ENCODE measurements around the gene GADD45GIP1. TPM values are rescaled to one million over a fixed set of nuclear protein-coding genes. Genes with fewer than 3 reads are reported as not detected.
A peak's percentile ranks its signal among the peaks of the same experiment; 100 is the strongest.

Gene GADD45GIP1
- total RNA-seq, 2 donors from 2014 or later = 29.9 to 58.7 TPM

DNA sequence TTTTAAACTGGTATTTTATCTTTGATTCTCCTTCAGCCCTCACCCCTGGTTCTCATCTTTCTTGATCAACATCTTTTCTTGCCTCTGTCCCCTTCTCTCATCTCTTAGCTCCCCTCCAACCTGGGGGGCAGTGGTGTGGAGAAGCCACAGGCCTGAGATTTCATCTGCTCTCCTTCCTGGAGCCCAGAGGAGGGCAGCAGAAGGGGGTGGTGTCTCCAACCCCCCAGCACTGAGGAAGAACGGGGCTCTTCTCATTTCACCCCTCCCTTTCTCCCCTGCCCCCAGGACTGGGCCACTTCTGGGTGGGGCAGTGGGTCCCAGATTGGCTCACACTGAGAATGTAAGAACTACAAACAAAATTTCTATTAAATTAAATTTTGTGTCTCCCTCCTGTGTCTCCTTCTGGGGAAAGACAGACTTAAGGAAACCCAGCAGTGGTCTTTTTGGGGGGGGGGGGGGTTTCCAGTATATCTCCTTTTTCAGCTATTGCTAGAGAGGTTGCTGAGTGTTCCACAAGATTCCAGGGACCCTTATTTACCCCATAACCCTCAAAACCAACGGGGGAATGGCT lies 12.8 kb downstream of the GADD45GIP1 start:
- peaks cover 30% of the 10 kb centered on the region for H3K4me1 ChIP-seq (replicated peaks)
- 60% methylated on average over 2 of the region's 2 CpGs for WGBS
- intact Hi-C loops (cut with DNase I) = no loop called here
- no peak for DNase-seq (ENCODE audit: low spot score)
- H3K36me3 ChIP-seq = peaks cover 22 to 29% of the 10 kb centered on the region in 2 donors
- no peaks in the 10 kb centered on the region for H3K27me3 ChIP-seq (replicated peaks; ENCODE audit: insufficient read depth)
- H3K4me3 ChIP-seq = no peak overlapping the region
- peak overlapping the region in 1 of 2 donors; percentile 91 for H3K27ac ChIP-seq
- TF ChIP-seq POLR2A (IDR thresholded peaks at IDR 0.05) (no peak), POLR2AphosphoS5 (IDR thresholded peaks at IDR 0.05) (no peak)
- TF ChIP-seq, protein P1, sequence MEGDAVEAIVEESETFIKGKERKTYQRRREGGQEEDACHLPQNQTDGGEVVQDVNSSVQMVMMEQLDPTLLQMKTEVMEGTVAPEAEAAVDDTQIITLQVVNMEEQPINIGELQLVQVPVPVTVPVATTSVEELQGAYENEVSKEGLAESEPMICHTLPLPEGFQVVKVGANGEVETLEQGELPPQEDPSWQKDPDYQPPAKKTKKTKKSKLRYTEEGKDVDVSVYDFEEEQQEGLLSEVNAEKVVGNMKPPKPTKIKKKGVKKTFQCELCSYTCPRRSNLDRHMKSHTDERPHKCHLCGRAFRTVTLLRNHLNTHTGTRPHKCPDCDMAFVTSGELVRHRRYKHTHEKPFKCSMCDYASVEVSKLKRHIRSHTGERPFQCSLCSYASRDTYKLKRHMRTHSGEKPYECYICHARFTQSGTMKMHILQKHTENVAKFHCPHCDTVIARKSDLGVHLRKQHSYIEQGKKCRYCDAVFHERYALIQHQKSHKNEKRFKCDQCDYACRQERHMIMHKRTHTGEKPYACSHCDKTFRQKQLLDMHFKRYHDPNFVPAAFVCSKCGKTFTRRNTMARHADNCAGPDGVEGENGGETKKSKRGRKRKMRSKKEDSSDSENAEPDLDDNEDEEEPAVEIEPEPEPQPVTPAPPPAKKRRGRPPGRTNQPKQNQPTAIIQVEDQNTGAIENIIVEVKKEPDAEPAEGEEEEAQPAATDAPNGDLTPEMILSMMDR (IDR thresholded peaks at IDR 0.05) = no peak
- H3K9me3 ChIP-seq = no peaks in the 10 kb centered on the region

DNA sequence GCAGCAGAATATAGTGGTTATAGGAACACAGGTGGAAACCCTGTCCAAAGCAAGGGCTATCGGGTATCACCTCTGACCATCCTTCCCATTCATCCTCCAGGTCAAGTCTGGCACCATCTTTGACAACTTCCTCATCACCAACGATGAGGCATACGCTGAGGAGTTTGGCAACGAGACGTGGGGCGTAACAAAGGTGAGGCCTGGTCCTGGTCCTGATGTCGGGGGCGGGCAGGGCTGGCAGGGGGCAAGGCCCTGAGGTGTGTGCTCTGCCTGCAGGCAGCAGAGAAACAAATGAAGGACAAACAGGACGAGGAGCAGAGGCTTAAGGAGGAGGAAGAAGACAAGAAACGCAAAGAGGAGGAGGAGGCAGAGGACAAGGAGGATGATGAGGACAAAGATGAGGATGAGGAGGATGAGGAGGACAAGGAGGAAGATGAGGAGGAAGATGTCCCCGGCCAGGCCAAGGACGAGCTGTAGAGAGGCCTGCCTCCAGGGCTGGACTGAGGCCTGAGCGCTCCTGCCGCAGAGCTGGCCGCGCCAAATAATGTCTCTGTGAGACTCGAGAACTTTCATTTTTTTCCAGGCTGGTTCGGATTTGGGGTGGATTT lies 13.5 kb downstream of the GADD45GIP1 start:
- Histone ChIP-seq H3K27ac (no peak overlapping the region), H3K4me1 (replicated peaks) (peaks cover 30% of the 10 kb centered on the region), H3K36me3 (peaks cover 16 to 22% of the 10 kb centered on the region in 2 donors), H3K4me3 (no peak overlapping the region), H3K9me3 (no peaks in the 10 kb centered on the region), H3K27me3 (replicated peaks; ENCODE audit: insufficient read depth) (no peaks in the 10 kb centered on the region)
- no peak for DNase-seq (ENCODE audit: low spot score)
- intact Hi-C loops (cut with DNase I) = no loop called here
- WGBS = 79% methylated on average over 18 of the region's 18 CpGs
- TF ChIP-seq POLR2A (IDR thresholded peaks at IDR 0.05) = no peak
- TF ChIP-seq, protein P1 (IDR thresholded peaks at IDR 0.05) = no peak
- TF ChIP-seq POLR2AphosphoS5 (IDR thresholded peaks at IDR 0.05) = no peak

DNA sequence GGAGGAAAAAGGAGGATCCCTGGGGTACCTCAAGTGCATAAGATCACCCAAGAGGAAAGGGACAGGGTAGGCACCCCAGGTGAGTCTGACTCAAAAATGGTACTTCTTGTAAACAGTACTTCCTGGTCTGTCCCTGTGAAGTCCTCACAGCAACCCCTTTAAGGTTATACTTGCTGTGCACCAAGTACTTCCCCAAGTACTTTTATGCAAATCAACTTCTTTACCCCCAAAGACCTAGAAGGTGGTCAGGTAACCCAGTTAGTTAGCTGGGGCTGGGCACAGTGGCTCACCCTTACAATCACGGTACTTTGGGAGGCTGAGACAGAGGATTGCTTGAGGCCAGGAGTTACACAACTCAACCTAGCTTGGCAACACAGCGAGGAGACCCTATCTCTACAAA lies 16.1 kb downstream of the GADD45GIP1 start:
- Histone ChIP-seq H3K9me3 (no peaks in the 10 kb centered on the region), H3K27ac (no peak overlapping the region), H3K27me3 (replicated peaks; ENCODE audit: insufficient read depth) (no peaks in the 10 kb centered on the region), H3K36me3 (peaks cover 15 to 16% of the 10 kb centered on the region in 2 donors), H3K4me1 (replicated peaks) (peaks cover 28% of the 10 kb centered on the region), H3K4me3 (peak overlapping the region in 1 of 2 donors; percentile 99)
- no peak for TF ChIP-seq POLR2AphosphoS5 (IDR thresholded peaks at IDR 0.05)
- TF ChIP-seq, protein P1 (IDR thresholded peaks at IDR 0.05) = no peak
- no peak for TF ChIP-seq POLR2A (IDR thresholded peaks at IDR 0.05)
- intact Hi-C loops (cut with DNase I) = no loop called here
- no peak for DNase-seq (ENCODE audit: low spot score)
- 81% methylated on average over 2 of the region's 2 CpGs for WGBS

DNA sequence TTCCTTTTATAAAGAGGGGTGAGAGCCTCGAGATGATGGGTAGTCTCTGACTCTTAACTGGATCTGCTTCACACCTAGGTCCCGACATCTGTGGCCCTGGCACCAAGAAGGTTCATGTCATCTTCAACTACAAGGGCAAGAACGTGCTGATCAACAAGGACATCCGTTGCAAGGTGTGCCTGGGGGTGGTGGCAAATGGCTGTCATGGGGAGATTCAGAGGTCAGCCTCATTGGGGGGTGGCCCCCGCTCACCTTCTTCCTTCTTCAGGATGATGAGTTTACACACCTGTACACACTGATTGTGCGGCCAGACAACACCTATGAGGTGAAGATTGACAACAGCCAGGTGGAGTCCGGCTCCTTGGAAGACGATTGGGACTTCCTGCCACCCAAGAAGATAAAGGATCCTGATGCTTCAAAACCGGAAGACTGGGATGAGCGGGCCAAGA lies 17.0 kb downstream of the GADD45GIP1 start:
- TF ChIP-seq POLR2AphosphoS5 (IDR thresholded peaks at IDR 0.05) (no peak), POLR2A (IDR thresholded peaks at IDR 0.05) (no peak)
- TF ChIP-seq, protein P1 (IDR thresholded peaks at IDR 0.05) = no peak
- H3K9me3 ChIP-seq = no peaks in the 10 kb centered on the region
- intact Hi-C loops (cut with DNase I) = loop anchor here (10.0 kb wide), 1 partner anchor 55 kb away; the partner anchor contains the start of genes DNASE2 and KLF1
- 48% methylated on average over 10 of the region's 10 CpGs for WGBS
- H3K27ac ChIP-seq = peak overlapping the region; percentile 13 to 90
- H3K36me3 ChIP-seq = peaks cover 15 to 16% of the 10 kb centered on the region in 2 donors
- no peak for DNase-seq (ENCODE audit: low spot score)
- peaks cover 28% of the 10 kb centered on the region for H3K4me1 ChIP-seq (replicated peaks)
- H3K27me3 ChIP-seq (replicated peaks; ENCODE audit: insufficient read depth) = no peaks in the 10 kb centered on the region
- H3K4me3 ChIP-seq = peak overlapping the region; percentile 99
